ENCODE measurements around the gene NFIB. TPM values are rescaled to one million over a fixed set of nuclear protein-coding genes. Genes with fewer than 3 reads are reported as not detected.

NFIB gene
- total and polyA plus RNA-seq, 2 donors (not counting 3 experiments of a cell fraction or from before 2014, with no cell fraction given) = 26.4 to 174 TPM

DNA sequence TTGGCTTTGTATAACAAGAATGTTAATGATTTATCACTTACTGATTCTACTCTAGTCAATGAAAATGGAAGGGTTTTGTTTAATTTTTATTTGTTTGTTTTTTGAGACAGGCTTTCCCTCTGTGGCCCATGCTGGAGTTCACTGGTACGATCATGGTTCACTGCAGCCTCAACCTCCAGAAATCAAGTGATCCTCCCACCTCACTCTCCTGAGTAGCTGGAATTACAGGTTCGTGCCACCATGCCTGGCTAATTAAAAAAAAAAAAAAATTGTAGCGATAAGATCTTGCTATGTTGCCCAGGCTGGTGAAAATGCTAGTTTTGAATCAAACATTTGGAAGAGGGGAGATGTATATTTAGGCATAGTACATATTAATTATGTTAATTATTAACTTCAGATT is 209.4 kb downstream of the NFIB start:
- no peak overlapping the region for H2AFZ ChIP-seq (ENCODE audit: low read depth, low read length)
- dilution Hi-C loops (cut with MboI; ENCODE audit: extremely low pct_ligation_motif_present, low sequenced_read_pairs) (no loop called here), intact Hi-C loops (cut with micrococcal nuclease) (loop anchor here (10.0 kb wide), 1 partner anchor 1070 kb away; no protein-coding TSS in a partner anchor)
- CTCF ChIA-PET = interaction anchor here (0.6 kb wide), 1 partner anchor 10 kb away, joined by 3 read pairs; no protein-coding TSS in a partner anchor
- no peaks in the 10 kb centered on the region for H3K79me2 ChIP-seq (ENCODE audit: control insufficient read depth, insufficient read depth, low read length)
- peaks cover 5 to 14% of the 10 kb centered on the region in 2 experiments for H3K36me3 ChIP-seq (ENCODE audit: control insufficient read depth in 2 of 2, extremely low read depth in 1 of 2, insufficient read depth in 2 of 2, low read length in 2 of 2)
- no peak overlapping the region for H3K4me2 ChIP-seq (ENCODE audit: insufficient read depth, low read length)
- no peaks in the 10 kb centered on the region for H3K9me3 ChIP-seq (replicated peaks; ENCODE audit: control insufficient read depth, insufficient read depth, low read length)
- H3K9me1 ChIP-seq (replicated peaks; ENCODE audit: control insufficient read depth, extremely low read depth, insufficient read depth, low read length) = no peaks in the 10 kb centered on the region
- H3K27ac ChIP-seq (ENCODE audit: insufficient read depth, low read depth, low read length) = no peak overlapping the region
- no peak for DNase-seq (ENCODE audit: low read depth, low spot score)
- POLR2A ChIA-PET = no interaction called here
- no TSS peak for BruUV-seq (replicated peaks)
- peaks cover 14% of the 10 kb centered on the region for H3K4me1 ChIP-seq (ENCODE audit: control insufficient read depth, extremely low read depth, insufficient read depth, low read length)
- no peak overlapping the region for H3K9ac ChIP-seq (replicated peaks; ENCODE audit: extremely low read depth, insufficient read depth, low read length)
- H3K4me3 ChIP-seq (replicated peaks in 1 of 3; ENCODE audit: insufficient read depth in 1 of 3, low read depth in 1 of 3, low read length in 3 of 3) = no peak overlapping the region
- H3K27me3 ChIP-seq (ENCODE audit: control insufficient read depth in 2 of 2, insufficient read depth in 2 of 2, low read length in 2 of 2) = no peaks in the 10 kb centered on the region
- no peaks in the 10 kb centered on the region for H4K20me1 ChIP-seq (replicated peaks; ENCODE audit: control insufficient read depth, extremely low read depth, insufficient read depth, low read length)
- TF ChIP-seq POLR2AphosphoS5 (IDR thresholded peaks at IDR 0.05; ENCODE audit: insufficient read depth, low read depth, low read length) = no peak
- TF ChIP-seq, protein P1, sequence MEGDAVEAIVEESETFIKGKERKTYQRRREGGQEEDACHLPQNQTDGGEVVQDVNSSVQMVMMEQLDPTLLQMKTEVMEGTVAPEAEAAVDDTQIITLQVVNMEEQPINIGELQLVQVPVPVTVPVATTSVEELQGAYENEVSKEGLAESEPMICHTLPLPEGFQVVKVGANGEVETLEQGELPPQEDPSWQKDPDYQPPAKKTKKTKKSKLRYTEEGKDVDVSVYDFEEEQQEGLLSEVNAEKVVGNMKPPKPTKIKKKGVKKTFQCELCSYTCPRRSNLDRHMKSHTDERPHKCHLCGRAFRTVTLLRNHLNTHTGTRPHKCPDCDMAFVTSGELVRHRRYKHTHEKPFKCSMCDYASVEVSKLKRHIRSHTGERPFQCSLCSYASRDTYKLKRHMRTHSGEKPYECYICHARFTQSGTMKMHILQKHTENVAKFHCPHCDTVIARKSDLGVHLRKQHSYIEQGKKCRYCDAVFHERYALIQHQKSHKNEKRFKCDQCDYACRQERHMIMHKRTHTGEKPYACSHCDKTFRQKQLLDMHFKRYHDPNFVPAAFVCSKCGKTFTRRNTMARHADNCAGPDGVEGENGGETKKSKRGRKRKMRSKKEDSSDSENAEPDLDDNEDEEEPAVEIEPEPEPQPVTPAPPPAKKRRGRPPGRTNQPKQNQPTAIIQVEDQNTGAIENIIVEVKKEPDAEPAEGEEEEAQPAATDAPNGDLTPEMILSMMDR (IDR thresholded peaks at IDR 0.05; ENCODE audit: extremely low read depth in 1 of 2, insufficient read depth in 1 of 2, low read depth in 1 of 2, low read length in 2 of 2) = no peak
- no peak for TF ChIP-seq EZH2 (IDR thresholded peaks at IDR 0.05; ENCODE audit: borderline replicate concordance, low read depth, low read length, severe bottlenecking)
- no peak for TF ChIP-seq MYC (IDR thresholded peaks at IDR 0.05; ENCODE audit: low read depth, low read length)
- TF ChIP-seq GATA2 (IDR thresholded peaks at IDR 0.05; ENCODE audit: insufficient read depth, insufficient read length, low read depth, low read length) = no peak
- no peak for TF ChIP-seq FOS (IDR thresholded peaks at IDR 0.05; ENCODE audit: borderline replicate concordance, insufficient read depth, low read length)
- TF ChIP-seq POLR2A (IDR thresholded peaks at IDR 0.05; ENCODE audit: low read depth, low read length) = no peak
- TF ChIP-seq JUN (IDR thresholded peaks at IDR 0.05; ENCODE audit: borderline replicate concordance, insufficient read depth, insufficient read length, low read depth) = no peak
- TF ChIP-seq, protein P2, sequence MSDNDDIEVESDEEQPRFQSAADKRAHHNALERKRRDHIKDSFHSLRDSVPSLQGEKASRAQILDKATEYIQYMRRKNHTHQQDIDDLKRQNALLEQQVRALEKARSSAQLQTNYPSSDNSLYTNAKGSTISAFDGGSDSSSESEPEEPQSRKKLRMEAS (IDR thresholded peaks at IDR 0.05; ENCODE audit: insufficient read depth, insufficient read length) = no peak
- FAIRE-seq = no peak

Measured in endothelial cell of umbilical vein (primary cell).